Measurements from ENCODE around the gene ZMIZ1. TPM values are rescaled to one million over a fixed set of nuclear protein-coding genes. Genes with fewer than 3 reads are reported as not detected.

ZMIZ1 gene
- total RNA-seq, 1 donor from 2014 or later, result 46.2 TPM

GRCh38 chr10:79170993-79171392 lies 102.2 kb downstream of the ZMIZ1 start:
- Mint-ChIP-seq H3K4me1 (ENCODE audit: low read depth) (peaks cover 23% of the 10 kb centered on the region), H3K36me3 (ENCODE audit: low read depth) (peaks cover 19% of the 10 kb centered on the region), H3K27me3 (ENCODE audit: low read depth) (no peaks in the 10 kb centered on the region), H3K9me3 (ENCODE audit: low read depth) (no peaks in the 10 kb centered on the region), H3K27ac (ENCODE audit: unreplicated experiment) (no peak overlapping the region), H3K4me3 (ENCODE audit: unreplicated experiment) (no peak overlapping the region)
- no peak for TF ChIP-seq CTCF (IDR thresholded peaks at IDR 0.05)
- DNase-seq (ENCODE audit: low spot score), result no peak

GRCh38 chr10:79171504-79171903 lies 102.7 kb downstream of the ZMIZ1 start:
- no peaks in the 10 kb centered on the region for H3K9me3 Mint-ChIP-seq (ENCODE audit: low read depth)
- H3K27ac Mint-ChIP-seq (ENCODE audit: unreplicated experiment), result no peak overlapping the region
- H3K36me3 Mint-ChIP-seq (ENCODE audit: low read depth), result peaks cover 19% of the 10 kb centered on the region
- no peak overlapping the region for H3K4me3 Mint-ChIP-seq (ENCODE audit: unreplicated experiment)
- peaks cover 27% of the 10 kb centered on the region for H3K4me1 Mint-ChIP-seq (ENCODE audit: low read depth)
- TF ChIP-seq CTCF (IDR thresholded peaks at IDR 0.05), result no peak
- H3K27me3 Mint-ChIP-seq (ENCODE audit: low read depth), result no peaks in the 10 kb centered on the region
- no peak for DNase-seq (ENCODE audit: low spot score)

GRCh38 chr10:79172881-79173280 lies 104.1 kb downstream of the ZMIZ1 start:
- Mint-ChIP-seq H3K27me3 (ENCODE audit: low read depth) (no peaks in the 10 kb centered on the region), H3K4me1 (ENCODE audit: low read depth) (peaks cover 41% of the 10 kb centered on the region), H3K9me3 (ENCODE audit: low read depth) (no peaks in the 10 kb centered on the region), H3K36me3 (ENCODE audit: low read depth) (peaks cover 15% of the 10 kb centered on the region), H3K27ac (ENCODE audit: unreplicated experiment) (no peak overlapping the region), H3K4me3 (ENCODE audit: unreplicated experiment) (no peak overlapping the region)
- no peak for DNase-seq (ENCODE audit: low spot score)
- TF ChIP-seq CTCF (IDR thresholded peaks at IDR 0.05), result no peak

- H3K4me3 Mint-ChIP-seq (ENCODE audit: unreplicated experiment), result no peak overlapping the region
- peaks cover 49% of the 10 kb centered on the region for H3K4me1 Mint-ChIP-seq (ENCODE audit: low read depth)
- H3K27me3 Mint-ChIP-seq (ENCODE audit: low read depth), result no peaks in the 10 kb centered on the region
- no peak for TF ChIP-seq CTCF (IDR thresholded peaks at IDR 0.05)
- no peak for DNase-seq (ENCODE audit: low spot score)
- H3K9me3 Mint-ChIP-seq (ENCODE audit: low read depth), result no peaks in the 10 kb centered on the region
- peaks cover 9% of the 10 kb centered on the region for H3K36me3 Mint-ChIP-seq (ENCODE audit: low read depth)
- no peak overlapping the region for H3K27ac Mint-ChIP-seq (ENCODE audit: unreplicated experiment)
Measured at GRCh38 chr10:79173582-79174262, 105.0 kb downstream of the ZMIZ1 start.

- no peak for TF ChIP-seq CTCF (IDR thresholded peaks at IDR 0.05)
- H3K4me1 Mint-ChIP-seq (ENCODE audit: low read depth), result peaks cover 67% of the 10 kb centered on the region
- H3K4me3 Mint-ChIP-seq (ENCODE audit: unreplicated experiment), result no peak overlapping the region
- H3K9me3 Mint-ChIP-seq (ENCODE audit: low read depth), result no peaks in the 10 kb centered on the region
- peak overlapping the region; percentile 76 for H3K27ac Mint-ChIP-seq (ENCODE audit: unreplicated experiment)
- H3K36me3 Mint-ChIP-seq (ENCODE audit: low read depth), result peaks cover 3% of the 10 kb centered on the region
- H3K27me3 Mint-ChIP-seq (ENCODE audit: low read depth), result no peaks in the 10 kb centered on the region
- no peak for DNase-seq (ENCODE audit: low spot score)
Measured at GRCh38 chr10:79176052-79176501, 107.3 kb downstream of the ZMIZ1 start.
